Osteoblast (primary cell): ENCODE results near the gene OLFML3. TPM values are rescaled to one million over a fixed set of nuclear protein-coding genes. Genes with fewer than 3 reads are reported as not detected.
A peak's percentile ranks its signal among the peaks of the same experiment; 100 is the strongest.
"Not testable (repeated sequence)": the region's sequence is repeated elsewhere in the genome, so short reads cannot be mapped to it uniquely, and the experiment has no call there.

Source experiments
- DNase-seq: peaks from one replicate; pipeline ENCODE4 v3.0.0; 2011; ENCODE audit warnings: low spot score, mixed read lengths; ENCODE audit not compliant: insufficient read length; ENCODE audit errors: missing footprints
- H2AFZ ChIP-seq: 2 replicates; pipeline ENCODE4 v1.6.0; 2011; ENCODE audit warnings: mild to moderate bottlenecking, low read length
- H3K27ac ChIP-seq: 2 replicates; pipeline ENCODE4 v1.5.1; 2011; ENCODE audit warnings: mild to moderate bottlenecking, low read depth, low read length, moderate library complexity
- H3K27me3 ChIP-seq: 2 replicates; pipeline ENCODE4 v1.6.0; 2012; ENCODE audit warnings: mild to moderate bottlenecking, control low read depth, inconsistent platforms, low read length, moderate library complexity; ENCODE audit not compliant: insufficient read depth
- H3K36me3 ChIP-seq: 2 replicates; pipeline ENCODE4 v1.5.1; 2011; ENCODE audit warnings: mild to moderate bottlenecking, low read length, control low read depth, moderate library complexity; ENCODE audit not compliant: insufficient read depth
- H3K4me1 ChIP-seq: 2 replicates; pipeline ENCODE4 v1.5.1; 2011; ENCODE audit warnings: mild to moderate bottlenecking, low read length, control low read depth, moderate library complexity; ENCODE audit not compliant: insufficient read depth
- H3K4me2 ChIP-seq: 2 replicates; pipeline ENCODE4 v1.6.0; 2011; ENCODE audit warnings: mild to moderate bottlenecking, low read length; ENCODE audit not compliant: insufficient read depth
- H3K4me3 ChIP-seq: fragments of 200-600 bp; sonication (generic); 3 replicates; pipeline ENCODE4 v1.5.1; 2012; ENCODE audit warnings: mild to moderate bottlenecking, low read length, inconsistent platforms; ENCODE audit not compliant: insufficient read depth
- H3K79me2 ChIP-seq: 2 replicates; pipeline ENCODE4 v1.6.0; 2012; ENCODE audit warnings: mild to moderate bottlenecking, low read length, control low read depth, inconsistent platforms; ENCODE audit not compliant: insufficient read depth
- H3K9me3 ChIP-seq: 2 replicates; pipeline ENCODE4 v1.5.1; 2011; ENCODE audit warnings: low read depth, low read length, control low read depth
- H4K20me1 ChIP-seq: 2 replicates; pipeline ENCODE4 v1.6.0; 2012; ENCODE audit warnings: mild to moderate bottlenecking, low read length, control low read depth; ENCODE audit not compliant: insufficient read depth
- CTCF ChIP-seq: IDR thresholded peaks from 2 replicates; pipeline ENCODE4 v1.5.1; 2011; ENCODE audit warnings: mild to moderate bottlenecking, low read depth, low read length, moderate library complexity; ENCODE audit errors: extremely low read depth
- total RNA-seq: library from RNA; depleted of rRNA; stranded (reverse); fragments of >200 nt; gene quantifications from 2 replicates; pipeline ENCODE4 v1.2.3, GENCODE V29; 2012

The OLFML3 gene
- total RNA-seq, 1 donor, result 359 TPM

- Histone ChIP-seq H4K20me1 (no peaks in the 10 kb centered on the region), H3K36me3 (no peaks in the 10 kb centered on the region), H3K9me3 (no peaks in the 10 kb centered on the region), H3K27me3 (no peaks in the 10 kb centered on the region), H3K4me2 (no peak overlapping the region), H3K4me3 (no peak overlapping the region), H3K4me1 (peaks cover 5% of the 10 kb centered on the region), H3K27ac (no peak overlapping the region), H2AFZ (no peak overlapping the region), H3K79me2 (no peaks in the 10 kb centered on the region)
- DNase-seq, result no peak
- TF ChIP-seq CTCF, result no peak
Observed at GRCh38 chr1:114000406-114000805, 21.1 kb downstream of the OLFML3 start.

- no peaks in the 10 kb centered on the region for H4K20me1 ChIP-seq
- H2AFZ ChIP-seq, result peak overlapping the region; percentile 72
- peaks cover 5% of the 10 kb centered on the region for H3K4me1 ChIP-seq
- H3K27ac ChIP-seq, result no peak overlapping the region
- H3K4me3 ChIP-seq, result no peak overlapping the region
- H3K4me2 ChIP-seq, result peak overlapping the region; percentile 40
- TF ChIP-seq CTCF, result no peak
- H3K9me3 ChIP-seq, result no peaks in the 10 kb centered on the region
- H3K36me3 ChIP-seq, result no peaks in the 10 kb centered on the region
- H3K27me3 ChIP-seq, result peaks cover 5% of the 10 kb centered on the region
- no peaks in the 10 kb centered on the region for H3K79me2 ChIP-seq
- DNase-seq, result peak; percentile 91
Observed at GRCh38 chr1:114002492-114003239, 23.4 kb downstream of the OLFML3 start.

- Histone ChIP-seq H3K79me2 (no peaks in the 10 kb centered on the region), H3K4me3 (no peak overlapping the region), H2AFZ (peak overlapping the region; percentile 72), H3K4me1 (peaks cover 5% of the 10 kb centered on the region), H3K4me2 (peak overlapping the region; percentile 40), H3K9me3 (no peaks in the 10 kb centered on the region), H4K20me1 (no peaks in the 10 kb centered on the region), H3K36me3 (no peaks in the 10 kb centered on the region), H3K27ac (no peak overlapping the region), H3K27me3 (peaks cover 5% of the 10 kb centered on the region)
- no peak for DNase-seq
- no peak for TF ChIP-seq CTCF
Observed at GRCh38 chr1:114003431-114003830, 24.2 kb downstream of the OLFML3 start.

GRCh38 chr1:114006825-114007224 is 27.6 kb downstream of the OLFML3 start:
- not testable (repeated sequence) for H3K36me3 ChIP-seq, H3K4me2 ChIP-seq, H3K79me2 ChIP-seq, H3K4me1 ChIP-seq, H3K27ac ChIP-seq, H2AFZ ChIP-seq, H3K4me3 ChIP-seq, H3K9me3 ChIP-seq, H4K20me1 ChIP-seq, DNase-seq, H3K27me3 ChIP-seq
